Measurements from ENCODE around the gene C1QTNF9B.
"Not testable (repeated sequence)": the region's sequence is repeated elsewhere in the genome, so short reads cannot be mapped to it uniquely, and the experiment has no call there.

The C1QTNF9B gene

DNA sequence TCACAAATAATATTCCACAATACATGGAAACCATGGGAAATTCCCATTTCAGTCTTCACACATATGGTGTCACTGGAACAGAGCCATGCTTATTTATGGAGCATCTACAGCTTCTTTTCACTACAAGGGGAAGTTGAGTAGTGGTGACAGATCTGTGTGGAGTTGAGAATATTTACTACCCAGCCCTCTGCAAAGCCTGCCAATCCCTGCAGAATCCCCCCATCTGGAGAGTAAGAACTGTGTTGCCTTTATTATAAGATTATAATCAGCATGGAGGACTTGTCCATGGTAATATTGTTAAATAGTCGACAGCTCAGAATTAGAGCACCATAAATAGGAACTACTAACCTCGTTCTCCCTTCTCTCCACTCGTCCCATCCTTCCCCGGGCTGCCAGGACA is 3.5 kb downstream of the C1QTNF9B start:
- DNase-seq (ENCODE audit: low spot score) = not testable (repeated sequence)

DNA sequence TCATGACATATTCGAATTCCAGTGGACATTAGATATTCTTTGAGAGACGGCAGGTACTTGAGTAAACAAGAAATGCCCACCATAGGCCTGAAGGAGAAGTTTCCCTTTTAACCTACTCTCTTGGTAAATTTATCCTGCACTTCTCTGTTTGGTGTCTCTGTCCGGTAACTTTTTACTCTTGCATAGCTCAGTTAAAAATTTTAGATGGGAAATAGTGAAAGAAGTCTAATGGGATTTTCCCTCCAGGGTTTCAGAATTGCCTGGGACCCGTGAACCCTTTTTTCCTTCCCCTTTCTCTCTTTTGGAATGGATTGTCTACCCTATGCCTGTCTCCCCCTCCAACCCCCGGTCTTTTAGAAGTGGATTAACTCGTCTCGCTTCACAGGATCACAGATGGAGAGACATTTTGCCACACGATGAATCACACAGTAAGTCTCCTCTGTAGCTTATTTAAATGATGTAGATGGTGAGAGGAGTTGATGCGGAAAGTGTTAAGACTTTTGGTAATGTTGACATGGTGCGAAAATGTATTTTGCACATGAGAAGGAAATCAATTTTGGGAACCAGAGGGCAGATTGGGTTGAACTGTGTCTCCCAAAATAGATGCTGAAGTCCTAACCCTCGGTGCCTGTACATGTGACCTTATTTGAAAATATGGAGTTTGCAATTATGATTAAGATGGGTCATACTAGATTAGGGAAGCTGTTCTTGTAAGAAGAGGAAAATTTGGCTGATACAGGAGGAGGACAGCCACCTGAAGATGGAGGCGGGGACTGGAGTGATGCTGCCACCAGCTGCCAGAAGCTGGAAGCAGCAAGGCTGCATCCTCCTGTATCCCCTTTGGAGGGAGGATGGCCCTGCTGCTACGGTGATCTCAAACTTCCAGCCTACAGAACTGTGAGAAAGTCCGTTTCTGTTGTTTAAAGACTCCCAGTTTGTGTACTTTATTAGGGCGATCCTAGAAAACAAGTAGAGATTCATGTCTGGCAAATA is 7.4 kb downstream of the C1QTNF9B start:
- DNase-seq (ENCODE audit: low spot score) = peak; percentile 49

DNA sequence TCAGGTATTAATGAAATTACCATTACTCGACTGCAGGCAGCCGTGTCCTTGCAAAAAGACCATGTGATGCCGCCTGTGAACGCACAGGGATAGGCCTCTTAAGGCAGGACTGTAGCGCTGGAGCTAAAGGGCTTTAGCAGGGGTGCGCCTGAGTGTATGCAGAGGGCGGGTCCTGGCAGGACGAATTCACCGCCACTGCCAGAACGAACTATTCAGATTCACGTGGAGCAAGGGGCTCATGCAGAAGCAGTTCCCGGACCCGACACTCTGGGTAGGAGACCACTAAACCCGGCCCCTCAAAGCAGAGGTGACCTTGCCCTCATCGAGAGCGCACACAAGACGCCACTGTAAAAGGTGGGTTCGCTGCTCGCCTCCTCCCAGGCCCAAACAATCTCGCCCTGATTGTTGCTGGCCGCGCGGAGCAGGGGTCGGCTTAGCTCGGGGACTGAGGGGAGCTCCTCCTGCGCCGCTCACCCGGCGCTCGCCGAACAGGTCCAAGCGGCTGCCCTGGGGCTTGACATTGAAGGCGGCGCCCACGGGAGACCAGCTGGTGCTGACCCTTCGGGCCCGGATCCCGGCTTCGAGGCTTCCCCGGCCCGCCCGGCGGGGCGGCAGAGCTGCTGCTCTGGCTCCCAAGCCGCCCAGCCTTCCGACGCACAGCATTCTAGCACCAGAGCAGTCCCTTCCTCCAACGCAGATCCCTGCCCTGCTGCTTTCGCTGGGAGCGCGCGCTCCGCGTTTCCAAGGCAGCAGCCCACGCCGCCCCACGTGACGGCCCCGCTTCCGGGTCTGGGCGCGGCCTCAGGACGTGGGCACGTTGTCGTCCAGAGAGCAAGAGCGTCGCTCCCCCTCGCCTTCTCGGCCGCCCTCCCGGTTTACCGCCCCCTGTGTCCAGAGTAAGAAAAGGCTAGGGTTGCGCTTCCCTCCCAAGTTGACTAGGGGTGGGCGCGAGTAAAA is 8.4 kb downstream of the C1QTNF9B start, which contains the start of gene MIPEP:
Gene MIPEP (minus strand): TSS at position 743 of the 957 bp plus-strand sequence. CDS start 80 bp downstream, at position 663.
- DNase-seq (ENCODE audit: low spot score) = peak; percentile 94

DNA sequence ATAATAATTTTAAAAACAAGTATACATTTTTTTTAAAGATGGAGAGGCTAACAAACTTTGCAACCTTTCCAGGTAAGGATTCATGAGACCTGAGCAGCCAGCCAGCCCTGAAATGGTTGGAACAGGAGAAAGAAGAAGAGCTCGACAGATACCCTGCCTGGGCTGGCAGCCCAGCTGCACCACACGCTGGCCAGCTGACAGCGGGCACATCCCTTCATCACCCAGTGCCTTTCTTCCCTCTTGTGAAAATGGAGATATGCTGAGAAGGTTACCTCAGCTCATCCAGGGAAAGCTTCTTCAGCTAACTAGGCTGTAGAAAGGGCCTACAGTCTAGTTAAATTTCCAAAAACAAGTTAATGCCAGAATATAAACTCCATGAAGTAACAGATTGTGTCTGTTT is 12.9 kb downstream of the C1QTNF9B start:
- DNase-seq (ENCODE audit: low spot score) = not testable (repeated sequence)

DNA sequence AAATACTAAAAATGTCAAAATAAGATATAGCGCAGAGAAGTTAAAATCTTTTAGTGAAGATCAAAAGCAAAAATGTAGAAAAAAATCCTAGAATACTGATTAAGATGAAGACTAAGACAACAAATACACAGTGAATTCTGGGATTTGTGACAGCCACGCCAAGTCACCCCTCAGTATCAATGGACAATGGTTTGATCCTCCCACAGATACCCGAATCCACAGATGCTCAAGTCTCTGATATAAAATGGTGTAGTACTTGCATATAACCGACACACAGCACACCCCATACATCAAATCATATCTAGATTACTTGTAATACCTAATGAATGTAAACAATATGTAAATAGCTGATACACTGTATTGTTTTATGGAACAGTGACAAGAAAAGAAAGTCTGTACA is 14.0 kb downstream of the C1QTNF9B start:
- no peak for DNase-seq (ENCODE audit: low spot score)

DNA sequence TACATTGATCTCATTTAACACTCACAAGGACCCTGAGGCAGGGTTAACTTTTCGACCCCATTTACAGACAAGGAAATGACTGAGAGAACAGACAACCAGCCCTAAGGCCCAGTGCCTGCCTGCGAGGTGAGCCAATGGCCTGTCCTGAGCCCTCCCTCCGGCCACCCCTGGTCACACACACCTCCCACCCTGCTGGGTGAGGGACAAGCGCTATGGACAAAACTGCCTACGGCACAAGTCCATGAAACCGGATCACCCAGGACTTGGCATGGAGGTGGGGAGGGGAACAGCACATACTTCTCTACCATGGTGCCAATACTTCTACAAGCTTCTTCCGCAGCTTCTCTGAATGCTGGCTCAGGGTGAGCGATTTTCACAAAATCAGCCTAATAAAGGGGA is 15.9 kb downstream of the C1QTNF9B start:
- not testable (repeated sequence) for DNase-seq (ENCODE audit: low spot score)

DNA sequence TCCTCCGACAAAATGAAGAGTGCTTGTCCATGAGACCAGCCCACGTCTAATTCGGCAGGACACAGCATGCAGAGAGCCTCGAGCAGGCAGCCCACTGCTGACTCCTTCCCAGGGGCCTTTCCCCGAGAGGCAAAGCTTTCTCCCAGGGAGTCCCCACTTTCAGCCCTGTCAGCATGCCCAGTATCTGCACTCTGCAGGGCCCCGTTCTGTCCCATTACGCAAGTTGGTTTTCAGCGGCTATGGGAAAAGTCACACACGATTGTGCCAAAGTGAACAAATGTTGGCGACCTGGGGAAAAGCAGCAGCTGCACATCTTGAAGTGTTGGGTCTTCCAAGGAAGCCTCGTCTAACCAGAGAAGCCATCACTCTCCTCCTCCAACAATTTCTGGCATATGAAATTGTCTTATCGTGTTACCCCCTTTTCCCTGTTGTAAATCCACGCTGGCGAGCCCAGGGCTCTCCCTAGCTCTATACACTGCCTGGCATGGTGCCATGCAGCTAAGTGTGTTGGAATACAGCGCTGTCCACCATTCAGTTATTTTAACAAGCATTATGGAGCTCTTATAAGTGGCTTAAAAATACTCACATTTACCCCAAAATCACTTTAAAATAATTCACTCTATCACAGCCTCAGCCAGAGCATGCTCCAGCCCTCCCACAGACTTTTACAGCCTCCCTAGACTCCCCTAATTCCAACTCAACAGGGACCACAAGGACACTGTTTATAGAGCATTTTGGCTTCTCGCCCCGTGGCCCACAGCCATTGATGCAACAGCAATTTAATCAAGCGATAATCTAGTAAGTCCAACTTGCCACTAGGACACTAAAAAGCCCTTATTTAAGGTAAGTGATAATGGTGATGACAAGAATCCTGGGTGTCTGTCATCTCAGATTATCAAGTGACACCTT is 16.6 kb downstream of the C1QTNF9B start:
- DNase-seq (ENCODE audit: low spot score) = not testable (repeated sequence)

DNA sequence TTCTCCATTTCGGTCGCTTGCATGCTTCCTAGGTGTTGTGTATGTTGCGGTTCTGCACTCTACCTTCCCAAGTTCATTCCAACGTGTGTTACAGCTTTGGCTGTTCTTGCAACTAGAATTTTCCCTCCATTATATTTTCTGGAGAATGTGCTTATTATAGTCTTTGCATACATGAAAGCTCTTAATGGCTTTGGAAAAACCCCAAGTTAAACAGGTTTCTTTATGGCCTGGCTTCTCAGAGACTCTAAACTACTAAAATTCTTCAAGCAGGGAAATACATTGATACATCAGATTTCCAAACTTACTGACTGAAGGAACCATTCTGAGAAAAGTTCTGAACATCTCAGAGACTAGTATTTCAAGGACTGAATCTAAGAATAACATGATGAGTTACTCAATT is 20.0 kb downstream of the C1QTNF9B start:
- no peak for DNase-seq (ENCODE audit: low spot score)

DNA sequence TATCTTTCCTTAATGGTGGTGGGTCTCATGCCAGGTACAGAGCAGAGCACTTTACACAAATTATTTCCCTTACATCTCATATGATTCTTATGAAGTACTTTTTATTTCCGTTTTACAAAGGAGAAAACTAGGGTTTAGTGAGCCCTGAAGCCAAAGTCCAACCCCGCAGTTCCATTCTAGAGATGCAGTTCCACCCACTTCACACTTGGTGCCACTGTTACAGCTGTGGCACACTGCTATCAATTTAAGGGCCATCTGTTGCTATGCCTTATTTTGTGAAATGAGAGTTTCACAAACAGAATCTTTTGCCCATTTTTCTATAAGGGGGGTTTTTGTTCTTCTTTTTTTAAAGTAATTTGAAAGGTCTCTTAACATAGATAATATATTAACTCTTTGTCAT is 21.0 kb downstream of the C1QTNF9B start:
- DNase-seq (ENCODE audit: low spot score) = peak; percentile 31

DNA sequence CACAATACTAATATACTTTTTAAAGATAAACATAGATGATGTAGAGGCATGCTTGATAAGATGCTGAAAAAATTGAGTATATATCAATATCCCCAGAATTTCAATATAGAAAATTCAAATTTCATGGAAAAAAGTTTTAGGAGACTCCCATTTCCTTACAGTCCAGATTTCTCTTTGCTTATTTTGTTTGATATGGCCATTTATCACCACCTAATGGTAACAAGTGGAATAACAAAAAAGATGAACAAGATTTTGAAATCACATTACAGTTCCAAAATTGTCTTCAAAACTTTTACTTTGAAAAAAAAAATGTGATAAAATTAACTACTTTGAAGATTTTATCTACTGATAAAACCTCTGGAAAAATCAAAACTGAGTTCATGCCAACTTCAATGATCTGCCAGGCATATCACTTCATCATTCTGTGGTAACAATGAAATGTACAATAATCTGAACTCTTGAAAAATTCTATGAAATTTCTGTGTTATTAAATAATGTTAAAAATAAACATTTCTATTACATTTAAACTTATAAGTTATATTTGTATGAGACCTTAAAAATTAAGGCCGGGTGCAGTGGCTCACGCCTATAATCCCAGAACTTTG is 25.6 kb downstream of the C1QTNF9B start:
- DNase-seq (ENCODE audit: low spot score) = peak; percentile 58

DNA sequence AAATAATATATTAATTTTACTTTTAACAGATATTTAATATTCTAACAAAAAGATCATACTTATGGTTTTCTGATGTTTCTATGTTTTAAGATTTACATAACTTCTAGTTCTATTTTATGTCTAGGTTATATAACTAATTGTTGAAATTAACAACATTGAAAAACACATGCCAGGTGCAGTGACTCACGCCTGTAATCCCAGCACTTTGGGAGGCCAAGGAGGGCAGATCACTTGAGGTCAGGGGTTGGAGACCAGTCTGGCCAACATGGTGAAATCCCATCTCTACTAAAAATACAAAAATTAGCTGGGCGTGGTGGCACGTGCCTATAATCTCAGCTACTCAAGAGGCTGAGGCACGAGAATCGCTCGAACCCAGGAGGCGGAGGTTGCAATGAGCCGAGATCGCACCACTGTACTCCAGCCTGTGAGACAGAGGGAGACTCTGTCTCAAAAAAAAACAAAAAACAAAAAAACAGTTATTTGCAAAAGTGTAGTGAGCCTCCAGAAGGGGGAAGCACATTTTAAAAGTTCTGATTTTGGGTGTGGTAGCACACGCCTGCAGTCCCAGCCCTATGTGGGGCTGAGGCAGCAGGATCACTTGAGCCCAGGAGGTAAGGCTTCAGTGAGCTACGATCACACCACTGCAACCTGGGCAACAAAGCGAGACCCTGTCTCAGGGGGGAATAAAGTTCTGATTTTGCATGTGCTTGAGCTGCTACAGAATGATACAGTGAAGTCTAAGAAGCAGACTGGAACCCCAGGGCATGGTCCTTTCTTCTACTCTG is 26.8 kb downstream of the C1QTNF9B start:
- no peak for DNase-seq (ENCODE audit: low spot score)

DNA sequence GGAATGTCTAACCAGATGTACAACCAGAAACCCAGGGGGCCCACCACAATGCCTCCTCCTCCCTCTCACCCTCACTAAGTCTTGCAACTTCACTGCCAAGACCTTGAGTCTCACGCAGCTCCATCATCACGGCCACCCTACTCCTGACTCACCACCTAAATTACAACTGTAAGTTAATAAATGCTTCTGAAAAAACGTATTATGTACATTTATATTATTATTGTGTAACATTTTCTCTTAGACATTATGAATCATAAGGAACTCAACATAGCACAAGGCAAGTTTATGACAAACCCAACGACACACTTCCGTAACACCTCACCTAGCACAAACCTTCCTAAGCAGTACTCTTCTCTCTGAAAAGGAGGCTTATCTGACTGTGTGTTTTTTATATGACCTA is 28.8 kb downstream of the C1QTNF9B start:
- DNase-seq (ENCODE audit: low spot score) = peak; percentile 35

DNA sequence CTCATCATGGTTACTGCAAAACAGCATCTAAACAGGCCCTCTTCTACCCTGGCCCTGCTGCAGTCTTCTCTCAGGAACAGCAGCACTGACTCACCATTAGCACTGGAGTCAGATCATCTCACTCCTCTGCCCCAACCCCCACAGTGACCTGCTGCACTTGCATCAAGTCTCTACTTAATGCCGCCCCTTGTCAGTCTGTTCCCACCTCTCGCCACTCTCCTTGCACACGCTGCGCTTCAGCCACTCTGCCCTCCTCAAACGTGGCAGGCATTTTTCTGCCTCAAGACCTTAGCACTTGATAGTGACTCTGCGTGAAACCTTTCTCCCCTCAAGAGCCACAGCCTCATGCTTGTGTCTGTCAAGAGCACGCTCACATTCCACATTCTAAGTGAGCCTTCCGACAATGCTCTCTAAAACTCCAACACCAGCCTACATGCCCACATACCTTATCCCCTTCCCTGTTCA is 30.2 kb downstream of the C1QTNF9B start:
- no peak for DNase-seq (ENCODE audit: low spot score)

DNA sequence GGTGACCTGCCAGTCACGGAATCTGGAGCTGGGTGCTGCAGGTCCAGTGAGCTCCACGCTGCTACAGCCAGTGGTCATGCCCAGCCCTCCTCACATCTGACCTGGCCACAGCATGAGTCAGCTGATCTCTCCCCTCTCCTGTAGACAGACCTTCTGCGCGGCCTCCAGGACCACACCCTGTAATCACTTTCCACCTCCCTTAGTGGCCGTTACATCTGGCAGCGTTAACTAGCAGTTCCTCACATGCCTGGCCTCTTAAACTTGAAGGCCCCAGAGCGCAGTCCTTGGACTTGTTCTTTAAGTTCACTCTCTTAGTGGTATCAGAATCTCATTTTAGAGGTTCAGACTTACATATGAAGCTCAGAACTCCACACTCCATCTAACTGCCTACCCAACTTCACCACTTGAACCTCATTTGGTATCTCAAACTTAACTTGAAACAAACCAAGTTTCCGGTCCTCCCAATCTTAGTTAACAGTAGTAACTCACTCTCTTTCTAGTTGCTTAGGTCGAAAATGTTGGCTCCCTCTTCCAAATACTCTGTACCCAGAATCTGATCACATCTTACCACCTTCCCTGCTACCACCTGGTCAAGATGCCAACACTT is 30.8 kb downstream of the C1QTNF9B start:
- DNase-seq (ENCODE audit: low spot score) = no peak

DNA sequence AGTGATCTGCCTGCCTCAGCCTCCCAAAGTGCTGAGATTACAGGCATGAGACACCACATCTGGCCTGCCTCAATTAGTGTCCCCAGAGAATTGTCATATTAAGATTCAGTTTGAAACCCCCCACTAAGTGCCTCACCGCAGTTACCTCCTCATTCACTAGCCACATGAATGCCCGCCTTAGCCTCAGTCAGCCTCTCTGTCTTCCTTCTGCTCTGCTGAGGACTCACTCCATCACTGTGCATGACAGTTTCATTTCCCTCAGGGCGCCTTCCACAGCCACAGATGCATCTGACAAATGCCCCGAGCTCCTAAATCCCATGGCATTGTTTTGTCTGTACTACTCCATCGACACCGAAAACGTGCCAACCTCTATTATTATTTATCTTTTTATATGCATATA is 31.4 kb downstream of the C1QTNF9B start:
- DNase-seq (ENCODE audit: low spot score) = no peak

DNA sequence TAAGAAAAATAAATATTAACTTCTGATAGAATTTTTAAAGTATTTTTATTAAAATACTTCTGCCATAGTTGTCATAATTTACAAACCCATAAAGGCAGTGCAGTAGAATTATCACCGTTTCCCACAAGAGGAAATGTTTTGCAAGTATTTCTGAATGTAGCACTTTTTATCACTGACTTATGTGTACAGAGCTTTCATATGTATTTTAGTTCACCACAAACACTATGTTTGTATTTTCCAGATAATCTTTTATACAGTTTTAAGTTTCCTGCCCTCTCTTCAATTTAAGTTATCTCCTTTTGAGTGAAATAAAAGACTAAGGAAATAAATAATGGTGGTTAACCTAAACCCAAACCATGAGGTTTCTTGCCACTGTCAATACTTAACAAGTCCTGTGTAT is 32.3 kb downstream of the C1QTNF9B start:
- no peak for DNase-seq (ENCODE audit: low spot score)

DNA sequence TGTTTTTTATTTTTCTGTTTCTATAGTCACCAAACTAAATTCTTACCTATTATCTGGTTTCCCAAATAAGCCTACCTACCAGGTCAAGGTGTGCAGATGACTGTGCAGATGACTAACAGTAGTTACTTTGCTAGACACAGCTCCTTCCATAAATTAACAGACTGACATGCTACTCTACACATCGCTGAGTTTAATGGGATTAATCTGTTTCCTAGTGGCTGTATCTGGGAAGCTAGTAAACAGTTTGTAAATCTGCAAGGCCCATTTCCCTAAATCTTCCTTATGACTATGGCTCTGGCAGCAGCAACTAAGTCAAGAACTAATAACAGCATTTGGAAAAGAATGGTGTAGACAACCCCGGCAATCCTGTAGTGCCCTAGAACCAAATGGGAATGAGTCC is 36.0 kb downstream of the C1QTNF9B start:
- DNase-seq (ENCODE audit: low spot score) = no peak

DNA sequence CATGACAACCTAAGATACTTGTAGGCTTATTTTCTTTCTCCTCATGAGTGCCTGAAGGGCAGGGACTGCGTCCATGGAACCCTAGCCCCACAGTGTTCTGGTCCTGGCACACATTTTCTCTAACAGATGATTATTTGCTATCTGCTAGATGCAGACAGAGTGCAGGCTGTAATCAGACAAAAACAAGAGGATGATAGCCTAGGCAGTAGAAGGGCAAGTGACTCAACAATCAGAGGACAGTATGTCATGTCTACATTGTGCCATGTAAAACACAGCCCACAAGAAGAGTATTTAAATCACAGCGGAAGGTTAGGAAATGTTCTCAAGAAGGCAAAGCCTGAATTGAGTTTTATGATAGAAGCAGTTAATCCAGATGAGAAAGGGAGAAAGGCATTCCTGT is 37.4 kb downstream of the C1QTNF9B start:
- no peak for DNase-seq (ENCODE audit: low spot score)

DNA sequence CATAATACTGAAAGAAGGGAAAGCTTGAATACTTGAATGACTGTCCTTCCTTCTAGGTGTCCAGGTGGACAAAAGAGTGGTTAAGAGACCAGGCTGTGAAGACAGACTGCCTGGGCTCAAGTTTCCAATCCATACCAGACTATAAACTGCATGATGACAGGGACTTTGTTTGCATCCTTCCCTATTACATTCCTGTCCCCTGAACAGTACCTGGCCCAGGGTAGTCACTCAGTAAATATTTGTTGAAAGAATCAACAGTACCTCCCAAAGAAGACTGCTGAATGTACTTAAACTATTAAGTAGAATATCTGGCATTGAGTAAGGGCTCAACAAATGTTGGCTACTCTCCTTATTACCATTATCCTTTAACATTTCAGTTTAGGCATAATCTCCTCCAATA is 37.8 kb downstream of the C1QTNF9B start:
- no peak for DNase-seq (ENCODE audit: low spot score)

DNA sequence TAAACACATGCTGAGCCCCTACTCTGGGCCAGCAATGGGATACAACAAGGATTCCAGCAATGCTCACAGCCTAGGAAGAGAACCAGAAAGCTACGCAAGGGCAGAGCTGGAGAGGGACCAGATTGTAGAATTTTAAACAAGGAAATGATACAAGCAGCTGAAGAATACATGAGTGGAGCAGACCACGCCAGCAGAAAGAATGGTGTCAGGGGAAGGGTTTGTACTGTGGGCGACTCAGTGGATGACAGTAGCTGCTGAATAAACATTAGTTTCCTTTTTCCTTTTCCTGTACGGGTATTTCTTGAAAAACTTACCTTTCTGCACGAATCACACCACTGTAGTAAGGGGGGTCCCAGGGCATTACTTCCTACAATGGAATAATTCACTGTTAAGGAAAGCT is 38.8 kb downstream of the C1QTNF9B start:
- DNase-seq (ENCODE audit: low spot score) = no peak
